Measurements from ENCODE around the gene ACTR3.

GRCh38 chr2:113978524-113979190 is 88.8 kb downstream of the ACTR3 start:
- TF ChIP-seq POLR2A (IDR thresholded peaks at IDR 0.05) (no peak), CTCF (IDR thresholded peaks at IDR 0.05) (no peak)

Measured in ovary (tissue), 3 donors.